SU-DHL-6 (cell line): ENCODE data around the gene DLD.

Source experiments
- H2AFZ ChIP-seq: fragments of 200-600 bp; sonication (generic); 2 replicates; pipeline ENCODE4 v1.6.1; 2014; ENCODE audit warnings: low read depth, mild to moderate bottlenecking, moderate library complexity, mixed read lengths, antibody characterized with exemption, low read length; ENCODE audit not compliant: severe bottlenecking
- H3F3A ChIP-seq: fragments of 200-600 bp; shearing (Covaris generic); 2 replicates; pipeline ENCODE4 v1.6.0; 2016; ENCODE audit warnings: antibody characterized with exemption, mild to moderate bottlenecking; ENCODE audit not compliant: insufficient read depth
- H3K27ac ChIP-seq: fragments of 200-600 bp; sonication (generic); 2 replicates; pipeline ENCODE4 v1.5.1; 2016; ENCODE audit warnings: low read depth, mild to moderate bottlenecking, low read length, moderate library complexity, mixed read lengths
- H3K27me3 ChIP-seq: fragments of 200-600 bp; sonication (generic), shearing (Covaris generic); 2 replicates; pipeline ENCODE4 v1.6.0; 2014; ENCODE audit warnings: mild to moderate bottlenecking, low read length
- H3K36me3 ChIP-seq: fragments of 200-600 bp; sonication (generic); 2 replicates; pipeline ENCODE4 v1.6.1; 2014; ENCODE audit warnings: mild to moderate bottlenecking, low read length, mixed read lengths
- H3K4me2 ChIP-seq: fragments of 300-600, 200-600 bp; shearing (Covaris generic), sonication (generic); 2 replicates; pipeline ENCODE4 v1.6.0; 2014; ENCODE audit warnings: low read length, low read depth, mild to moderate bottlenecking; ENCODE audit not compliant: poor library complexity, severe bottlenecking
- H3K4me3 ChIP-seq: fragments of 200-600 bp; sonication (generic); 2 replicates; pipeline ENCODE4 v1.5.1; 2014; ENCODE audit warnings: antibody characterized with exemption, low read length, mild to moderate bottlenecking, mixed read lengths; ENCODE audit not compliant: insufficient read depth, poor library complexity, severe bottlenecking
- H3K79me2 ChIP-seq: fragments of 200-600 bp; sonication (generic); 2 replicates; pipeline ENCODE4 v1.6.1; 2014; ENCODE audit warnings: mild to moderate bottlenecking, low read length, moderate library complexity; ENCODE audit not compliant: insufficient read depth
- H3K9ac ChIP-seq: fragments of 200-600 bp; sonication (generic); 2 replicates; pipeline ENCODE4 v1.7.0; 2014; ENCODE audit warnings: mild to moderate bottlenecking, low read length
- H3K9me2 ChIP-seq: fragments of 200-600 bp; sonication (generic); replicated peaks from 2 replicates; pipeline ENCODE4 v1.6.1; 2014; ENCODE audit warnings: low read length; ENCODE audit not compliant: insufficient read depth
- H3K9me3 ChIP-seq: fragments of 200-600 bp; sonication (generic); 2 replicates; pipeline ENCODE4 v1.6.1; 2014; ENCODE audit warnings: low read length, mixed read lengths; ENCODE audit not compliant: insufficient read depth
- H4K20me1 ChIP-seq: fragments of 200-600 bp; sonication (generic); 2 replicates; pipeline ENCODE4 v1.6.1; 2014; ENCODE audit warnings: low read depth, mild to moderate bottlenecking, antibody characterized with exemption, low read length, moderate library complexity, mixed read lengths
- EZH2phosphoT487 ChIP-seq: fragments of 200-600 bp; sonication (generic), shearing (Covaris generic); conservative IDR thresholded peaks from 2 replicates; pipeline ENCODE4 v1.6.1; 2018; ENCODE audit warnings: mild to moderate bottlenecking, antibody characterized with exemption, low read length, moderate library complexity, mixed read lengths
- TF ChIP-seq, protein P1 (sequence below): fragments of 200-600 bp; sonication (generic); IDR thresholded peaks from one replicate; pipeline ENCODE4 v1.5.1; 2017; ENCODE audit warnings: antibody characterized with exemption, mild to moderate bottlenecking, low read length, moderate library complexity; ENCODE audit not compliant: insufficient read depth, poor library complexity, severe bottlenecking

Gene DLD

DNA sequence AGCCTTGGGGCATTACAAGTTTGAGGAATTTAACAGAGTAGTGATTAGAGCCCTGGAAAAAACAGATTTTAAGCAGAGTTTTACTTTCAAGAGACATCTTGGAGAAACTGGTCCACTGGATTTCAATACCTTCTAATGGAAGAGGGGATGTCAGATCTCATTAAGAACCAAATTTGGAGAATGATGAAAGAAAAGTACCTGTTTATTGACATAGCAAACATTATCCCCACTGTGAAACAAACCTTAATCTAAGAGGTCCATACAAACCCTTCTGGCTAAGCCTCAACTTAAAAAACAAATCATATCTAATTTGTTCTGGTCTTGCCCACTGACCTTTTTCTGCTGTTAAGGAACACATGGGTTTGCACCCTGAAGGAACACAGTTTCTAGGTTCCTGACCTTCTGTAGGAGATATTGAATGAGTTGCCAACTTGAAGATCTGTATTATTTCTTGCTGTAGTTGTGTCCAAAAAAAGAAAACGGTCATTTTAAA, 58.5 kb downstream of the DLD start:
- Histone ChIP-seq H3K79me2 (no peaks in the 10 kb centered on the region), H3K9ac (no peak overlapping the region), H3K4me2 (no peak overlapping the region), H3K27ac (no peak overlapping the region), H3K9me3 (no peaks in the 10 kb centered on the region), H3K9me2 (no peaks in the 10 kb centered on the region), H3F3A (no peaks in the 10 kb centered on the region), H3K27me3 (no peaks in the 10 kb centered on the region), H3K36me3 (no peaks in the 10 kb centered on the region), H3K4me3 (no peak overlapping the region), H4K20me1 (no peaks in the 10 kb centered on the region), H2AFZ (no peak overlapping the region)
- TF ChIP-seq, protein P1, sequence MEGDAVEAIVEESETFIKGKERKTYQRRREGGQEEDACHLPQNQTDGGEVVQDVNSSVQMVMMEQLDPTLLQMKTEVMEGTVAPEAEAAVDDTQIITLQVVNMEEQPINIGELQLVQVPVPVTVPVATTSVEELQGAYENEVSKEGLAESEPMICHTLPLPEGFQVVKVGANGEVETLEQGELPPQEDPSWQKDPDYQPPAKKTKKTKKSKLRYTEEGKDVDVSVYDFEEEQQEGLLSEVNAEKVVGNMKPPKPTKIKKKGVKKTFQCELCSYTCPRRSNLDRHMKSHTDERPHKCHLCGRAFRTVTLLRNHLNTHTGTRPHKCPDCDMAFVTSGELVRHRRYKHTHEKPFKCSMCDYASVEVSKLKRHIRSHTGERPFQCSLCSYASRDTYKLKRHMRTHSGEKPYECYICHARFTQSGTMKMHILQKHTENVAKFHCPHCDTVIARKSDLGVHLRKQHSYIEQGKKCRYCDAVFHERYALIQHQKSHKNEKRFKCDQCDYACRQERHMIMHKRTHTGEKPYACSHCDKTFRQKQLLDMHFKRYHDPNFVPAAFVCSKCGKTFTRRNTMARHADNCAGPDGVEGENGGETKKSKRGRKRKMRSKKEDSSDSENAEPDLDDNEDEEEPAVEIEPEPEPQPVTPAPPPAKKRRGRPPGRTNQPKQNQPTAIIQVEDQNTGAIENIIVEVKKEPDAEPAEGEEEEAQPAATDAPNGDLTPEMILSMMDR, result no peak
- no peak for TF ChIP-seq EZH2phosphoT487

DNA sequence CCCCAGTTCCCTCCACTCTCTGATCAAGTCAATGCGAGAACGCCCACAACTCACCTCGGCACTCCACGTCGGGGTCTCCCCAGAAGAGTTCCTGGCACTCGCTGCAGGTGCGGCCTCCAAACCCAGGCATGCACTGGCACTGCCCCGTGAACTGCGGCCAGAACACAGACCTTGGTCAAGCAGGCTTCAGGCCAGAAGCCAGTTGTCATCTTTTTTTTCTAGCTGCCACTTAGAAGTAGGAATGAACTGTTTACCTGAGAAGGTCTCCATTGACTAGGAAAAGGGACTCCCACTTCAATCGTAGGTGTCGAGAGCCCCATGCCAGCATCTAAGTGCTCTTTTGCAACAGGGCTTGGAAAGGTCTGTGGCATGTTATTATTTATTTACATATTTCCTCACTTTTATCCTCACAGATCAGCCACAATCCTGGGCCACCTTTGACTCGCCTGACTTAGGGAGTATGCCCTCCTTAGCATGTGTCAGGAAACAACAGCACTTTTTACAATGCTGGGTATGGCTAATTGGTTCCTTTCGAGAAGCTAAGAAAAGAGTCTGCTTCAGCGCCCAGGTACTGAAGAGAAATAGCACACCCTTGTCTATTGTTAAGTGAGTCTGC, 60.3 kb downstream of the DLD start:
- Histone ChIP-seq H2AFZ (no peak overlapping the region), H3K9ac (no peak overlapping the region), H3K27me3 (no peaks in the 10 kb centered on the region), H3K9me3 (no peaks in the 10 kb centered on the region), H3F3A (no peaks in the 10 kb centered on the region), H3K27ac (no peak overlapping the region), H3K36me3 (no peaks in the 10 kb centered on the region), H3K9me2 (no peaks in the 10 kb centered on the region), H3K79me2 (no peaks in the 10 kb centered on the region), H3K4me3 (no peak overlapping the region), H3K4me2 (no peak overlapping the region), H4K20me1 (no peaks in the 10 kb centered on the region)
- no peak for TF ChIP-seq EZH2phosphoT487
- TF ChIP-seq, protein P1, result no peak

DNA sequence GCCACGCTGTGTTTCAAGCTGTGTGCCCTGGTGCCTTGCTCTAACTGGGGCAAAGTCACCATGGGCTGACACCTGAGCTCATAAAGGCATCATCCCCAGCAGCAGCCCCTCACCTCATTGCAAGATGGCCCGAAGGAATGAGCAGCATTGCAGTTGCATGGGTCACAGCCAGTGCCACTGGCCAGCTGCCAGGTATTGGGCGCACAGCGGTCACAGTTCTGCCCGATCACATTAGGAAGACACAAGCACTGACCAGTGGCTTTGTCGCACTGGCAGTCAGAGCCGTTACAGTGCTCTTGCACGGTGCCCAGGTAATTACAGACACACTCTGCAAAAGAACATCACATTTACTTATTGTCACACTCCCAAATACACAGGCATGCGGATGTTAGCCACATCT, 60.9 kb downstream of the DLD start:
- TF ChIP-seq, protein P1, result no peak
- TF ChIP-seq EZH2phosphoT487, result no peak
- H3K27me3 ChIP-seq, result no peaks in the 10 kb centered on the region
- no peak overlapping the region for H3K9ac ChIP-seq
- H3K27ac ChIP-seq, result no peak overlapping the region
- H3K4me2 ChIP-seq, result no peak overlapping the region
- H3K36me3 ChIP-seq, result no peaks in the 10 kb centered on the region
- no peaks in the 10 kb centered on the region for H3K79me2 ChIP-seq
- H4K20me1 ChIP-seq, result no peaks in the 10 kb centered on the region
- H3F3A ChIP-seq, result no peaks in the 10 kb centered on the region
- H3K9me2 ChIP-seq, result no peaks in the 10 kb centered on the region
- no peak overlapping the region for H3K4me3 ChIP-seq
- H2AFZ ChIP-seq, result no peak overlapping the region
- H3K9me3 ChIP-seq, result no peaks in the 10 kb centered on the region
